HG03064 (cell line): ENCODE results near the gene PHACTR1.

ENCODE experiments used
- ATAC-seq: cut with Tn5 transposase; IDR thresholded peaks from one replicate; pipeline ENCODE4 v1.9.1; 2021; ENCODE audit warnings: low read depth; ENCODE audit not compliant: unreplicated experiment

PHACTR1 gene

GRCh38 chr6:13175087-13175486, 458.5 kb downstream of the PHACTR1 start:
- ATAC-seq, result no peak

GRCh38 chr6:13175759-13176158, 459.2 kb downstream of the PHACTR1 start:
- ATAC-seq, result no peak

GRCh38 chr6:13177664-13178063, 461.1 kb downstream of the PHACTR1 start:
- no peak for ATAC-seq

GRCh38 chr6:13178107-13178506, 461.5 kb downstream of the PHACTR1 start:
- ATAC-seq, result no peak

GRCh38 chr6:13180538-13180937, 464.0 kb downstream of the PHACTR1 start:
- no peak for ATAC-seq

- ATAC-seq, result no peak
Observed at GRCh38 chr6:13181393-13181792, 464.8 kb downstream of the PHACTR1 start.

- no peak for ATAC-seq
Observed at GRCh38 chr6:13183415-13184088, 467.0 kb downstream of the PHACTR1 start.

GRCh38 chr6:13184089-13184468, 467.5 kb downstream of the PHACTR1 start:
- no peak for ATAC-seq

- ATAC-seq, result no peak
Observed at GRCh38 chr6:13184547-13184946, 468.0 kb downstream of the PHACTR1 start.

- ATAC-seq, result no peak
Observed at GRCh38 chr6:13186861-13187260, 470.3 kb downstream of the PHACTR1 start.

GRCh38 chr6:13187692-13188091, 471.1 kb downstream of the PHACTR1 start:
- no peak for ATAC-seq

GRCh38 chr6:13188306-13188705, 471.7 kb downstream of the PHACTR1 start:
- ATAC-seq, result no peak

GRCh38 chr6:13189710-13190109, 473.1 kb downstream of the PHACTR1 start:
- ATAC-seq, result no peak

GRCh38 chr6:13190376-13190775, 473.8 kb downstream of the PHACTR1 start:
- ATAC-seq, result no peak

- no peak for ATAC-seq
Observed at GRCh38 chr6:13191461-13191860, 474.9 kb downstream of the PHACTR1 start.

GRCh38 chr6:13194852-13195251, 478.3 kb downstream of the PHACTR1 start:
- no peak for ATAC-seq

- ATAC-seq, result no peak
Observed at GRCh38 chr6:13195803-13196202, 479.2 kb downstream of the PHACTR1 start.

GRCh38 chr6:13198168-13198567, 481.6 kb downstream of the PHACTR1 start:
- ATAC-seq, result no peak

GRCh38 chr6:13201336-13201735, 484.8 kb downstream of the PHACTR1 start:
- ATAC-seq, result no peak

- no peak for ATAC-seq
Observed at GRCh38 chr6:13203145-13203544, 486.6 kb downstream of the PHACTR1 start.

GRCh38 chr6:13205106-13205505, 488.5 kb downstream of the PHACTR1 start:
- ATAC-seq, result no peak

GRCh38 chr6:13212096-13212495, 495.5 kb downstream of the PHACTR1 start:
- ATAC-seq, result no peak

GRCh38 chr6:13212538-13212937, 496.0 kb downstream of the PHACTR1 start:
- ATAC-seq, result no peak
